ENCODE results near the gene SIK3.
A peak's percentile ranks its signal among the peaks of the same experiment; 100 is the strongest.

DNA sequence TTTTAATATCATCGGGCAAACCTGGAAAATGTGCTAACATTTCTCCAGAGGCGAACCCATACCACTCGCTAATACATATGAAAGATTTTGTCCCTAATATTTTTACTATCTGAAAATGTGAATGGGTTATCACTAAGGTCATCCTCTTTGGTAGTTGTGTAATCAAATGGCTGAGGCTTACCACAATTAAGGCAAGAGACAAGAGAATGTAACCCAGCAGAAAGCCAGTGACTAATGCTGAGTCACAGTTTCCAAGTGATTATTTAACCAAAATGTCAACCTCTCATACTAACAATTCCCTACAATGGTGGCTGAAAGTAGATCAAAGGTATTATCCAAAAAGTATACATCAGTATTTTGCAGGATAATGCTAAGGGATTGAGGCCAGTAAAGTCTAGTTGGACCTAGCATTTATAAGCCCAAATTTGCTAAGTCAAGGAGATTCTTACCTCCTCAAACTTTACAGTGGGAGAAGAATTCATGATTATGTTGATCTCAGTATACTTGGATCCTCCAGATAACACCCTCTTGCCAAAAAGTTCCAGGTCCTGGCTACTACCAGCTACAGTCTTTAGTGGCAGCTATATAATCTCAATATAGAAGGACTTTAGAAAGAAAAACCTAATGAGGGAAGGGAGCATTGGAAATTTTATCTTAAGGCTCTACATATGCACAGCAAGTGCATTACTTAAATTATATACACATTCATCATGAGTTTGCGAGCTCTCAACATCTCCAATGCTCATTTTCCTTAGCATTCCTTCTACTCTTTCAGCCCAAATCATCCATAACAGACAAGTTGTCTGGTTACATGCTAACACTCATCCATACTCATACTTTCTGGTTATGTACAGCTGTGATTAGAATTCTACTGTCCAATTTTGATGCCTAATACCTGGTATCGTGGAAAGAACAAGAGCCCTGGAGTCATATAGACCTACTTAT lies 25.4 kb downstream of the SIK3 start:
- no peak for TF ChIP-seq SPI1 (IDR thresholded peaks at IDR 0.05; ENCODE audit: borderline replicate concordance, low read depth)
- TF ChIP-seq, protein P1, sequence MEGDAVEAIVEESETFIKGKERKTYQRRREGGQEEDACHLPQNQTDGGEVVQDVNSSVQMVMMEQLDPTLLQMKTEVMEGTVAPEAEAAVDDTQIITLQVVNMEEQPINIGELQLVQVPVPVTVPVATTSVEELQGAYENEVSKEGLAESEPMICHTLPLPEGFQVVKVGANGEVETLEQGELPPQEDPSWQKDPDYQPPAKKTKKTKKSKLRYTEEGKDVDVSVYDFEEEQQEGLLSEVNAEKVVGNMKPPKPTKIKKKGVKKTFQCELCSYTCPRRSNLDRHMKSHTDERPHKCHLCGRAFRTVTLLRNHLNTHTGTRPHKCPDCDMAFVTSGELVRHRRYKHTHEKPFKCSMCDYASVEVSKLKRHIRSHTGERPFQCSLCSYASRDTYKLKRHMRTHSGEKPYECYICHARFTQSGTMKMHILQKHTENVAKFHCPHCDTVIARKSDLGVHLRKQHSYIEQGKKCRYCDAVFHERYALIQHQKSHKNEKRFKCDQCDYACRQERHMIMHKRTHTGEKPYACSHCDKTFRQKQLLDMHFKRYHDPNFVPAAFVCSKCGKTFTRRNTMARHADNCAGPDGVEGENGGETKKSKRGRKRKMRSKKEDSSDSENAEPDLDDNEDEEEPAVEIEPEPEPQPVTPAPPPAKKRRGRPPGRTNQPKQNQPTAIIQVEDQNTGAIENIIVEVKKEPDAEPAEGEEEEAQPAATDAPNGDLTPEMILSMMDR (IDR thresholded peaks at IDR 0.05; ENCODE audit: insufficient read depth, low read length) = no peak
- TF ChIP-seq, protein P2, sequence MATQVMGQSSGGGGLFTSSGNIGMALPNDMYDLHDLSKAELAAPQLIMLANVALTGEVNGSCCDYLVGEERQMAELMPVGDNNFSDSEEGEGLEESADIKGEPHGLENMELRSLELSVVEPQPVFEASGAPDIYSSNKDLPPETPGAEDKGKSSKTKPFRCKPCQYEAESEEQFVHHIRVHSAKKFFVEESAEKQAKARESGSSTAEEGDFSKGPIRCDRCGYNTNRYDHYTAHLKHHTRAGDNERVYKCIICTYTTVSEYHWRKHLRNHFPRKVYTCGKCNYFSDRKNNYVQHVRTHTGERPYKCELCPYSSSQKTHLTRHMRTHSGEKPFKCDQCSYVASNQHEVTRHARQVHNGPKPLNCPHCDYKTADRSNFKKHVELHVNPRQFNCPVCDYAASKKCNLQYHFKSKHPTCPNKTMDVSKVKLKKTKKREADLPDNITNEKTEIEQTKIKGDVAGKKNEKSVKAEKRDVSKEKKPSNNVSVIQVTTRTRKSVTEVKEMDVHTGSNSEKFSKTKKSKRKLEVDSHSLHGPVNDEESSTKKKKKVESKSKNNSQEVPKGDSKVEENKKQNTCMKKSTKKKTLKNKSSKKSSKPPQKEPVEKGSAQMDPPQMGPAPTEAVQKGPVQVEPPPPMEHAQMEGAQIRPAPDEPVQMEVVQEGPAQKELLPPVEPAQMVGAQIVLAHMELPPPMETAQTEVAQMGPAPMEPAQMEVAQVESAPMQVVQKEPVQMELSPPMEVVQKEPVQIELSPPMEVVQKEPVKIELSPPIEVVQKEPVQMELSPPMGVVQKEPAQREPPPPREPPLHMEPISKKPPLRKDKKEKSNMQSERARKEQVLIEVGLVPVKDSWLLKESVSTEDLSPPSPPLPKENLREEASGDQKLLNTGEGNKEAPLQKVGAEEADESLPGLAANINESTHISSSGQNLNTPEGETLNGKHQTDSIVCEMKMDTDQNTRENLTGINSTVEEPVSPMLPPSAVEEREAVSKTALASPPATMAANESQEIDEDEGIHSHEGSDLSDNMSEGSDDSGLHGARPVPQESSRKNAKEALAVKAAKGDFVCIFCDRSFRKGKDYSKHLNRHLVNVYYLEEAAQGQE (IDR thresholded peaks at IDR 0.05; ENCODE audit: insufficient replicate concordance, low read depth) = no peak
- TF ChIP-seq POLR2AphosphoS5 (IDR thresholded peaks at IDR 0.05; ENCODE audit: low read depth) = peak; percentile 39; the same call in 1 of the 2 replicates
- TF ChIP-seq GABPA (IDR thresholded peaks at IDR 0.05; ENCODE audit: low read depth) = peak; percentile 24; the same call in 1 of the 2 replicates

Data from HL-60 (cell line).